Skeletal muscle cell (primary cell): Measurements from ENCODE around the gene LINGO3.

Experiments
- DNase-seq: peaks from one replicate; pipeline ENCODE4 v3.0.0-alpha.2; 2010; ENCODE audit warnings: low read depth
- H3K4me3 ChIP-seq: 2 replicates; pipeline ENCODE4 v1.5.1; 2011; ENCODE audit warnings: low read depth, mild to moderate bottlenecking, control low read depth, low read length, moderate library complexity

LINGO3 gene

GRCh38 chr19:2312820-2313501, 5.0 kb upstream of the LINGO3 start:
- H3K4me3 ChIP-seq, result no peak overlapping the region

GRCh38 chr19:2311093-2311492, 3.1 kb upstream of the LINGO3 start:
- no peak for DNase-seq
- H3K4me3 ChIP-seq, result no peak overlapping the region

More at GRCh38 chr19:2312820-2313501, 5.0 kb upstream of the LINGO3 start:
- no peak for DNase-seq

DNA sequence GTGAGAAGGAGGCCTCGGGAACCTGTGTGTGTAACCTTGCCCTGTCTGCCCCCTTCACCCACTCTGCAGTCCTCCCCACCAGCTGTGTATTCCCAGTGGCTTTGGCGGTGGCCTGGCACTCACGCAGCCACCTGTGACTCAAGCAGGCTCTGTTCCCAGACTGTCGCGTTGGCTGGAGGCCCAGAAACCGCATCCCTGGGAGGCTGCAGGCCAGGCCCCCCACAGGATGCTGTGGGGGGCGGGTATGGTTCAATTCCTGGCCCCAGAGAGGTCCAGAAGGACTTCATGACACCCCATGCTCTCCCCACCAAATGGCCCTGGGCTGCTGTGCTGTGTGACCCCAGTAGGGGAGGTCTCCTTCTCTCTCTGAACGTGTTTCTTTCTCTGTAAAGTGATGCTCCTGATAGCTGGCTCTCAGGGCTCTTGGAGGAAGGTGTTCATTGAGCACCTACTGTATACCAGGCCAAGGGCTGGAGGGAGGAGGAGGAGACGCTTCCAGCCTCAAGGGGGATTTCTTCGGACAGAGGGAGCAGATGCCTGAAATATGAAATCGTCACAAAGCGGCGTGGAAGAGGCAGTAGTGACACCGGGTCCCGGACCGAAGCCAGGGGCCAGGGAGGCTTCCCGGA, 1.9 kb upstream of the LINGO3 start:
- no peak overlapping the region for H3K4me3 ChIP-seq

DNA sequence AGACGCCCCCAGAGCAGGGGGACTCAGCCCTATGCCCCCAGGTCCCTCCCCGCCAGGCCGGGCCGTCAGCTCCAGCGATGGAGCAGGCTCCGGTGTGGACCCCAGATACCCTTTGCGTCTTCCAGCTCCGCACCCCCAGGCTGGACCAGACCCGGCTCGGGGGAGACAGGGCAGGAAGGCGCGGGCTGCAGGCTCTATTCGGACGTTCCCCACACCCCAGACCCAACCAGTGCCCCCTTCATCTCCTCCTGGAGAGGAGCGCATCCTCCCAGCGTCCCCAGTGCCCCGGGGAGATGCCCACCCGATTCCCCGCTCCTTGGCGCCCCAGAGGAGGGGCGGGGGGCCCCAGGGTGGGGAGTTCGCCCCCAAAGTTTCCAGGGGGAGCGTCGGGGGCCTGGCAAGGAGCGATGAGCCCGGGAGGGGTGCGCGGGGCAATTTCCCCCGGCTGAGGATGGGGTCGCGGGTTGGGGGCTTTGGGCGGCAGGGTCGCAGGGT, 389 bp downstream of the LINGO3 start:
- peak overlapping the region; percentile 17 for H3K4me3 ChIP-seq
- no peak for DNase-seq

More for the DNA sequence above, 1.9 kb upstream of the LINGO3 start:
- DNase-seq, result no peak

- H3K4me3 ChIP-seq, result no peak overlapping the region
- no peak for DNase-seq
These were observed 983 bp downstream of the LINGO3 start for GRCh38 chr19:2306971-2307370.

DNA sequence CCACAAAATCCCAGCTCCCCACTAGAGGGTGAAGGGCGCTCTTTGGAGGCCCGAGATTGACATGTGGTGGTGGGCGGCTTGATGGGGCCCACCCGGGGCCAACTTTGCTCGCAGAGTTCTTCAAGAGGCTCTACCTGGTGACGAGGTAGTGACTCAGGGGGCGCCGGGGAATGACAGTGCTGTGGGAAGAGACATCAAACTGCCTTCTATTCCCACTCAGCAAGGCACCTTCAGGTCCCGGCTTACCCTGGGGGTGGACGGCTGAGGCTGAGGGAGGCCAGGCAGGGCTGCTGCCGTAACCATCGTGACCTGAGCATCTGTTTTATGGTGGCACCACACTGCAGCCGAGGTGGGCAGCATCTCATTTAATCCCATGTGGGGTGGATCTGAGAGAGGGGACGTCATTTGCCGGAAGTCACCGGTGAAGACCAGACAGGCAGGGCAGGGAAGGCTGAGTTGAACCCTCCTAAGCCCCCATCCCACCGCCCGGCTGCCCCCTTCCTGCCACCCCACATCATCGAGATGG, 1.6 kb downstream of the LINGO3 start:
- no peak overlapping the region for H3K4me3 ChIP-seq
- DNase-seq, result no peak

DNA sequence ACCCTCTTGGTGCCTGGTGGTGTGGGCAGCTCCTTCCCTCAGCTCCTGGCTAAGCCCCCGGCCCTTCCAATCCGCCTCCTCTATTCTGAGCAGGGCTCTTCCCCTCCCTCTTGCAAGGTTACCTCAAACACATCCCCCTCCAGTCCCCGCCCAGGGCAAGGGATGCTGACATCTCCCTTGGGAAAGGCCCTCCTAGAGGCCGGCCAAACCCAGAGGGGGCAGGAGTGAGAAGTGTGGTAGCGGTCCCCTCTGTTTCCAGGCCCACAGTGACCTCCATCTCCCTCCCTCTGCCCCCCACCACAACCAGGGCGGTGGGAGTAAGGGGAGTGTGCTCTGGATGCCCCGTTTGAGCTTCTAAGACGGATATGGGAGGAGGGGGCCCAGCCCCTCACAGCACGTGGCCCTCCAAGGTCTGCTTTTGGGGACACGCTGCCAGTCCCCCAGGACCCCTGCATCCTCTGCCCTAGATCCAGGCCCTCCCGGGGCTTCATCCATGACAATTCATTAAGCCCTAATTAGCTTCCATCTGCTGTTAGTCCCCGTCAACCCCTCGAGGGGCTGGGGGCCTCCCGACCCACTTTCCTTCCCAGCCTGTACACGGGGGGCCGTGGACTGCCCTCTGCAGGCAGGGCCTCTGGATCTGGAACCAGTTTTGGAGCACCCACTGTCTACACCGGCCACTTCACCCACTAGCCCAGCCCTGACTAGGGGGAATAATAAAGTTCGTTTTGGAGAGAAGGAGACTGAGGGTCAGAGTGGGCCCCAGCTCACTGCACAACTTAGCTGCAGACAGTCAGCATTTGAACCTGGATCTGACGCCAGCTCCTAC, 2.3 kb downstream of the LINGO3 start:
- H3K4me3 ChIP-seq, result no peak overlapping the region
- DNase-seq, result no peak

DNA sequence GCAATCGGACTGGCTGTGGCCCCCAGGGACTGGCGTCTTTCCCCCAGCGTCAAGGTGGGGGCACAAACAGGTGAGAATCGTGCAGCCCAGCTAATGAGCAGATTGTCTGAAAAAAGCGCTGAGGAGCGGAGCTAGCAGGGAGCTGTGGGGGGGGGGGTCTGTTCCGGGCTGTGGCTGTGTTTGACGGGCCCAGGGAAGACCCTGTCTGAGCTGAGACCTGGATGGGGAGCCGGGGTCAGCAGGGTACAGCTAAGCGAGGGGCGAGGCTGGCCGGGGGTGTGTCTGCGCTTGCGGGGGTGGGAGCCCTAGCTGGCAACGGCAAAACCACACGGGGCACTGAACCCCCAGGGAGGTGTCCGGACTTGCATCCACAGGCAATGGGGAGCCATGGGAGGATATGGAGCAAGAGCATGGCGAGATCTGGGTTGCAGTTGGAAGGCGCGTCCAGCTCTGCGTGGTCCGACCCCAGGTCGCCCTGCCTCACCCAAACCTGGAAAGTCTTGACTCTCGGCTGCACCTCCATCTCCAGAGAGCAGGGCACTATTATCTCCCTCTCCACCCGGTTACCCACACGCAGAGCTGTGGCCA, 4.6 kb downstream of the LINGO3 start:
- no peak overlapping the region for H3K4me3 ChIP-seq

DNA sequence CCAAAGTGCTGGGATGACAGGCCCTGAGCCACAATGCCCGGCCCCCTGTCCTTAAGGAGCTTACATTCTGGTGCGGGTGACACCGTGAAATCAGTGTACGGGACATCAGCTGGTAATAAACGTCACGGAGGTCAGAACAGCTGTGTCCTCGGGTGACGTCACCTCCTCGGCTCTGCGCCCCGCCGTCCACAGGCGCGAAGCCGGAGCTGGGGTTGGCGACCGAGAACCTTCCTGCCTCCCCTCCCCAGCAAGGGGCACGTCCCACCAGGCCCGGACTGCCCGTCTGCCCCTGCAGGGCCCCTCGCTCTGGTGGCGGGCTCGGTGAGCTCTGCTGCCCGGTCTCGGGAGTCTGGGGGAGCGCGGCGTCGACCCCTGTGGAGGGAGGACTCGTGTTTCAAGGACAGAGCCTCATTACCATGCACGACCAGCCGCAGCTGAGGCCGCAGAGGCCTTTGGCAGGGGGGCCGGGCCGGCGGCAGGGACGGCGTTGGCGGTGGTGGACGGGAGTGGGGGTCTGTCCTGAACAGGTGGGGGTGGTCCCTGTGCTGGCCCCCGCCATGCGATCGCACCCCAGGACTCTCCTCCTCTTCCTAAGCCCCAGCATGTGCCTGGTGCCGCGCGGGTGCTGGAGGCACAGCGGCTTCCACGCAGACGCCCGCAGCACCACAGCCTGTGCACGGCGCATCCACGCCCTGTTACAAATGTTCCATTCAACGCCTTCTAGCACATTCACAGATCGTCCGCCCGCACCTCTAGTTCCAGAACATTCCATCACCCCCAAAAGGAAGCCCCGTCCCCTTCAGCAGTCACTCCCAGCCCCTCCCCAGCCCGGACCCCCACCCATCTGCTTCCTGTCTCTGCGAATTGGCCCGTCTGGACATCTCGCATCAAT, 5.4 kb downstream of the LINGO3 start:
- H3K4me3 ChIP-seq, result no peak overlapping the region
- no peak for DNase-seq

More for the DNA sequence above, 4.6 kb downstream of the LINGO3 start:
- no peak for DNase-seq

GRCh38 chr19:2300533-2300932, 7.4 kb downstream of the LINGO3 start:
- no peak for DNase-seq
- H3K4me3 ChIP-seq, result no peak overlapping the region

DNA sequence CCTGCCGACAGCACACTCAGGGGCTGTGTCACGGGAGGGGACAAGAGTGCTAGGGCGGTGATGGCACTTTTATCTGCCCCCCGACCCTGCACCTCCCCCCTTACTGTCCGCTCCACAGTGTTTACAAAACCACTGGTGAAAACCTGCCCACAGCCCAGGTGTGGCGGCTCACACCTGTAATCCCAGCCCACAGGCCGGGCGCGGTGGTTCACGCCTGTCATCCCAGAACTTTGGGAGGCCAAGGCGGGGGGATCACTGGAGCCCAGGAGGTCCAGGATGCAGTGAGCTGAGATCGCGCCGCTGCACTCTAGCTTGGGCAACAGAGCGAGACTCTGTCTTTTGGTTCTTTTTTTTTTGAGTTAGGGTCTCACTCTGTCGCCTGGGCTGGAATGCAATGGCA, 11.8 kb downstream of the LINGO3 start:
- H3K4me3 ChIP-seq, result no peak overlapping the region
- DNase-seq, result no peak

GRCh38 chr19:2294687-2295335, 13.1 kb downstream of the LINGO3 start:
- peak; percentile 57 for DNase-seq
- H3K4me3 ChIP-seq, result no peak overlapping the region

DNA sequence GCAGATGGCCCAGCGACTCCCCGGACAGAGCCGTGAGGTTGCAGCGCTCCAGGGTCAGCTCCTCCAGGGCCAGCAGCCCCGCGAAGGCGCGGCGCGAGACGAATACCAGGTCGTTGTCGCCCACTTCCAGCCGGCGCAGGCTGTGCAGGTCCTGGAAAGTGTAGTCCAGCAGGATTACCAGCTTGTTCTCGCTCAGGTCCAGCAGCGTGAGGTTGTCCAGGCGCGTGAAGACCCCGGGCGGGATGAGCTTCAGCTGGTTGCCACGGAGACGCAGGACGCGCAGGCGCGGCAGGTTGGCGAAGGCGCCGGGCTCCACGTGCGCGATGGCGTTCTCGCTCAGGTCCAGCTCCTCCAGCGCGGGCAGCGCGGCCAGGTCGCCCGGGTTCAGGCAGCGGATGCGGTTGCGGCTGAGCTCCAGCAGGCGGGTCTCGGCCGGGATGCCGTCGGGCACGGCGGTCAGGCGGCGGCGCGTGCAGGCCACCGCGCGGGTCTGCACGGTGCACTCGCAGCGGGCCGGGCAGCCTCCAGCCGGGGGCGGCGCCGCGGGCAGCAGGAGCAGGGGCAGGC, 16.7 kb downstream of the LINGO3 start:
- DNase-seq, result no peak
- H3K4me3 ChIP-seq, result peak overlapping the region; percentile 21

- H3K4me3 ChIP-seq, result no peak overlapping the region
- no peak for DNase-seq
These were observed 17.3 kb downstream of the LINGO3 start for GRCh38 chr19:2290441-2291184.

DNA sequence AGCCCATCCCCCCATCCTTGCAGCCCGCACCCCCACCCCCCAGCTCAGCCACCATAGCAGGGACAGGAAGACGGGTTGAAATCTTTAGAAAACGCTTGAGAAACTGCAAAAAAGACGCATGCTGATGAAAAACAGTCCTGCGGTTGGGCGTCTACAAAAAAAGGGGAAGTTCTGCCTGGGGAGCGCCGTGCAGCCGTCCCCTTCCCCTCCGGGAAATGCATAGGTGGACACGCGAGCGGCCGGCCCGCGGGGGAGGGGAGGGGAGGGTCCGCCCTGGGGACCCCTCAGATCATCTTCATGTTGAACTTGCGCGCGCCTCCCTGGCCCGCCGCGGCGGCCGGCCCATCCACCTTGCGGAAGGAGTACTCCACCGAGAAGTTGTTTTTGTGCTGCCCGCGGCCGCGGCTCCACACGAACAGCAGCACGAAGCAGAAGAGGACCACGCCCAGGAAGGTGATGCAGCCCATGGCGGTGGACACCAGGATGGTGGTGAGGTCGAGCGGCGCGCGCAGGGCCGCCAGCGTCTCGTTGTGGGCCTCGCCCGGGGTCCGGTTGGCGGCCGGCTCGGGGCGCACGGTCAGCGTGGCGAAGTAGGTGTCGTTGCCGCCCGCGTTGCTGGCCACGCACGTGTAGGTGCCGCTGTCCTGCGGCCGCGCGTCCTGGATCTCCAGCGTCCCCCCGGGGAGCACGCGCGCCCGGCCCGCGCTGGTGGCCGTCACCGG, 18.1 kb downstream of the LINGO3 start:
- peak overlapping the region; percentile 28 for H3K4me3 ChIP-seq
- no peak for DNase-seq

GRCh38 chr19:2288818-2289713, 18.9 kb downstream of the LINGO3 start:
- no peak overlapping the region for H3K4me3 ChIP-seq
- DNase-seq, result no peak
